ENCODE results near the gene OR13G1.
"Not testable (repeated sequence)": the region's sequence is repeated elsewhere in the genome, so short reads cannot be mapped to it uniquely, and the experiment has no call there.

OR13G1 gene

DNA sequence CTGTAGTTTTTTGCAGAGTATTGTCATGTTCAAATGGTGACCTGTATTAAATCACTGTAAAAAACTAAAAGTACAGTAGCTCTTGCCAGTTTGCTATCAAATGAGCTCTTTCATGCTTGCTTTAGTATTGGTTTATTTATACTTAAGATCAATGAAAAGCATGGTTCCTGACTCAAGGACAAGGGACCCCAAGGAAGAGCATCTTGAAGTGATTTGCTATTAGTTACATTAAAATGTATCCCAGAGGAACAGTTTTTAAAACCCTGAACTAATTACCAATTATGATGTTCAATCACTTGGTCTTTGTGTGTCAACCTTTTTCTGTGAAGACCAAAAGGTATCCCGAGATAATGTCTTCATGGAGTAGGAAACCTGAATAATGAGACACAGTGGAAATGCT, at the start of gene OR13G1:
Gene OR13G1 (minus strand): TSS at position 101 of the 400 bp plus-strand sequence. CDS start 6,698 bp downstream, outside the sequence.
- Histone ChIP-seq H3K4me3 (ENCODE audit: low read depth in 1 of 2, low read length in 2 of 2) (no peak within 1 kb of the TSS), H2AFZ (ENCODE audit: low read depth, low read length) (no peak within 1 kb of the TSS), H3K9me3 (ENCODE audit: insufficient read depth, low read length, severe bottlenecking) (no peaks in the 10 kb centered on the region), H3K4me1 (ENCODE audit: insufficient read depth, low read length) (no peaks in the 10 kb centered on the region), H4K20me1 (ENCODE audit: insufficient read depth, low read length) (no peaks in the 10 kb centered on the region), H3K79me2 (ENCODE audit: insufficient read depth, low read length) (no peaks in the 10 kb centered on the region), H3K27ac (ENCODE audit: low read length) (no peak within 1 kb of the TSS), H3K4me2 (ENCODE audit: insufficient read depth, low read length) (no peak within 1 kb of the TSS), H3K36me3 (ENCODE audit: insufficient read depth, low read length) (no peaks in the 10 kb centered on the region), H3K27me3 (ENCODE audit: insufficient read depth, low read length, poor library complexity) (no peaks in the 10 kb centered on the region), H3K9ac (ENCODE audit: low read depth, low read length) (no peak within 1 kb of the TSS)
- ATAC-seq (ENCODE audit: insufficient read depth, low read depth) (no peak), DNase-seq (no peak)
- TF ChIP-seq EZH2 (IDR thresholded peaks at IDR 0.05; ENCODE audit: borderline replicate concordance, low read depth, low read length, severe bottlenecking): no peak
- no peak for TF ChIP-seq CTCF (IDR thresholded peaks at IDR 0.05; ENCODE audit: borderline replicate concordance, extremely low read depth, low read length, poor library complexity, severe bottlenecking)

GRCh38 chr1:247721222-247721621, 41.7 kb upstream of the OR13G1 start:
- no peak overlapping the region for H3K4me3 ChIP-seq (ENCODE audit: low read depth in 1 of 2, low read length in 2 of 2)
- H3K4me1 ChIP-seq (ENCODE audit: insufficient read depth, low read length): no peaks in the 10 kb centered on the region
- no peak for TF ChIP-seq EZH2 (IDR thresholded peaks at IDR 0.05; ENCODE audit: borderline replicate concordance, low read depth, low read length, severe bottlenecking)
- TF ChIP-seq CTCF (IDR thresholded peaks at IDR 0.05; ENCODE audit: borderline replicate concordance, extremely low read depth, low read length, poor library complexity, severe bottlenecking): no peak
- no peaks in the 10 kb centered on the region for H3K36me3 ChIP-seq (ENCODE audit: insufficient read depth, low read length)
- ATAC-seq (ENCODE audit: insufficient read depth, low read depth): no peak
- no peaks in the 10 kb centered on the region for H4K20me1 ChIP-seq (ENCODE audit: insufficient read depth, low read length)
- no peaks in the 10 kb centered on the region for H3K27me3 ChIP-seq (ENCODE audit: insufficient read depth, low read length, poor library complexity)
- no peaks in the 10 kb centered on the region for H3K9me3 ChIP-seq (ENCODE audit: insufficient read depth, low read length, severe bottlenecking)
- no peak overlapping the region for H3K4me2 ChIP-seq (ENCODE audit: insufficient read depth, low read length)
- H3K27ac ChIP-seq (ENCODE audit: low read length): no peak overlapping the region
- no peak overlapping the region for H2AFZ ChIP-seq (ENCODE audit: low read depth, low read length)
- H3K79me2 ChIP-seq (ENCODE audit: insufficient read depth, low read length): no peaks in the 10 kb centered on the region
- no peak for DNase-seq
- no peak overlapping the region for H3K9ac ChIP-seq (ENCODE audit: low read depth, low read length)

- H3K9me3 ChIP-seq (ENCODE audit: insufficient read depth, low read length, severe bottlenecking): no peaks in the 10 kb centered on the region
- ATAC-seq (ENCODE audit: insufficient read depth, low read depth): no peak
- no peaks in the 10 kb centered on the region for H3K36me3 ChIP-seq (ENCODE audit: insufficient read depth, low read length)
- H3K79me2 ChIP-seq (ENCODE audit: insufficient read depth, low read length): no peaks in the 10 kb centered on the region
- H3K9ac ChIP-seq (ENCODE audit: low read depth, low read length): no peak within 1 kb of the TSS
- H3K27ac ChIP-seq (ENCODE audit: low read length): no peak within 1 kb of the TSS
- no peaks in the 10 kb centered on the region for H3K27me3 ChIP-seq (ENCODE audit: insufficient read depth, low read length, poor library complexity)
- no peak within 1 kb of the TSS for H2AFZ ChIP-seq (ENCODE audit: low read depth, low read length)
- TF ChIP-seq CTCF (IDR thresholded peaks at IDR 0.05; ENCODE audit: borderline replicate concordance, extremely low read depth, low read length, poor library complexity, severe bottlenecking) (no peak), EZH2 (IDR thresholded peaks at IDR 0.05; ENCODE audit: borderline replicate concordance, low read depth, low read length, severe bottlenecking) (no peak)
- no peak for DNase-seq
- H3K4me1 ChIP-seq (ENCODE audit: insufficient read depth, low read length): no peaks in the 10 kb centered on the region
- H3K4me3 ChIP-seq (ENCODE audit: low read depth in 1 of 2, low read length in 2 of 2): no peak within 1 kb of the TSS
- no peak within 1 kb of the TSS for H3K4me2 ChIP-seq (ENCODE audit: insufficient read depth, low read length)
- no peaks in the 10 kb centered on the region for H4K20me1 ChIP-seq (ENCODE audit: insufficient read depth, low read length)
Measured at GRCh38 chr1:247716546-247716945, 37.0 kb upstream of the OR13G1 start, which contains the start of gene OR6F1. Gene OR6F1, minus strand, starts transcription at chr1:247716646. Its CDS starts 3,891 bp downstream, at chr1:247712755.

GRCh38 chr1:247713753-247714152, 34.2 kb upstream of the OR13G1 start:
- DNase-seq (no peak), ATAC-seq (ENCODE audit: insufficient read depth, low read depth) (no peak)
- no peaks in the 10 kb centered on the region for H3K4me1 ChIP-seq (ENCODE audit: insufficient read depth, low read length)
- no peak overlapping the region for H3K27ac ChIP-seq (ENCODE audit: low read length)
- no peak overlapping the region for H3K4me3 ChIP-seq (ENCODE audit: low read depth in 1 of 2, low read length in 2 of 2)
- H3K4me2 ChIP-seq (ENCODE audit: insufficient read depth, low read length): no peak overlapping the region
- H3K27me3 ChIP-seq (ENCODE audit: insufficient read depth, low read length, poor library complexity): no peaks in the 10 kb centered on the region
- H3K36me3 ChIP-seq (ENCODE audit: insufficient read depth, low read length): no peaks in the 10 kb centered on the region
- TF ChIP-seq CTCF (IDR thresholded peaks at IDR 0.05; ENCODE audit: borderline replicate concordance, extremely low read depth, low read length, poor library complexity, severe bottlenecking) (no peak), EZH2 (IDR thresholded peaks at IDR 0.05; ENCODE audit: borderline replicate concordance, low read depth, low read length, severe bottlenecking) (no peak)
- no peaks in the 10 kb centered on the region for H3K9me3 ChIP-seq (ENCODE audit: insufficient read depth, low read length, severe bottlenecking)
- no peak overlapping the region for H2AFZ ChIP-seq (ENCODE audit: low read depth, low read length)
- no peaks in the 10 kb centered on the region for H4K20me1 ChIP-seq (ENCODE audit: insufficient read depth, low read length)
- H3K79me2 ChIP-seq (ENCODE audit: insufficient read depth, low read length): no peaks in the 10 kb centered on the region
- H3K9ac ChIP-seq (ENCODE audit: low read depth, low read length): no peak overlapping the region

DNA sequence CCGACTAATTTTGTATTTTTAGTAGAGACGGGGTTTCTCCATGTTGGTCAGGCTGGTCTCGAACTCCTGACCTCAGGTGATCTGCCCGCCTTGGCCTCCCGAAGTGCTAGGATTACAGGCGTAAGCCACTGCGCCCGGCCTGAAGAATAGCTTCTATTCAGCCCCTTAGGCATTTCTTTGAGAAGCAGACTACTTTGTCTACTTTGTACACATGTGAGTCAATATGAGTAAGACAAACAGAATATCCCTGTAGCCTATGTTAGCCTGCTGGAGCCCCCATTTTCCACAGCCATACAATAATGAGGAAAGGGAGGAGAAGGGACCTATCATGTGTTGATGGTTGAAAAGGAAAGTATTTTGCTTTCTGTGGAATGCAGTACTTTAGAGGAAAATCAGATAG, 31.1 kb upstream of the OR13G1 start:
- not testable (repeated sequence) for H3K9me3 ChIP-seq (ENCODE audit: insufficient read depth, low read length, severe bottlenecking); DNase-seq; H3K27me3 ChIP-seq (ENCODE audit: insufficient read depth, low read length, poor library complexity); H3K4me3 ChIP-seq (ENCODE audit: low read depth in 1 of 2, low read length in 2 of 2); H2AFZ ChIP-seq (ENCODE audit: low read depth, low read length); H3K4me1 ChIP-seq (ENCODE audit: insufficient read depth, low read length); H3K79me2 ChIP-seq (ENCODE audit: insufficient read depth, low read length); H3K27ac ChIP-seq (ENCODE audit: low read length); H3K4me2 ChIP-seq (ENCODE audit: insufficient read depth, low read length); H4K20me1 ChIP-seq (ENCODE audit: insufficient read depth, low read length); H3K9ac ChIP-seq (ENCODE audit: low read depth, low read length); H3K36me3 ChIP-seq (ENCODE audit: insufficient read depth, low read length); ATAC-seq (ENCODE audit: insufficient read depth, low read depth)

Data from DND-41 (cell line).